ENCODE measurements around the gene ACOT9.

ACOT9 gene

DNA sequence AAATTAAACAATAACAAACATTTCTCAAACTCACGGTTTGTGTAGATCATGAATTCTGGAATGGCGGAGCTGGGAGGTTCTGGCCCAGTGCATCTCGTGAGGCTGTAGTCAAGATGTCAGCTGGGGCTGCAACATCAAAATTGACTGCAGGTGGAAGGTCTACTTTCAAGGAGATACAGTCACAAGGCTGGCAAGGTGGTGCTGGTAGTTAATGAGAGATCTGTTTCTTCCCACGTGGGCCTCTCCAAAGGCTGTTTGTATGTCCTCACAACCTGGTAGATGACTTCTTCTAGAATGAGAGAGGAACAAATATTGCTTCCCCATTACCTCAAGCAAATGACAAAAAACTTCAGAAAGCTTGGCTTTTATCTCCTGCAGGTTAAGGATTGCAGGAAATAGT, 83.7 kb downstream of the ACOT9 start:
- ChIA-PET POLR2A (no interaction called here), CTCF (no interaction called here)
- DNase-seq (ENCODE audit: extremely low spot score) = no peak
- TF ChIP-seq CTCF (IDR thresholded peaks at IDR 0.05; ENCODE audit: control extremely low read depth, extremely low read depth, low read depth, missing control alignments) = no peak

- POLR2A ChIA-PET = no interaction called here
- no peak for DNase-seq (ENCODE audit: extremely low spot score)
- CTCF ChIA-PET = no interaction called here
- TF ChIP-seq CTCF (IDR thresholded peaks at IDR 0.05; ENCODE audit: control extremely low read depth, extremely low read depth, low read depth, missing control alignments) = no peak
These were observed 86.4 kb downstream of the ACOT9 start for GRCh38 chrX:23656684-23657083.

- TF ChIP-seq CTCF (IDR thresholded peaks at IDR 0.05; ENCODE audit: control extremely low read depth, extremely low read depth, low read depth, missing control alignments) = no peak
- DNase-seq (ENCODE audit: extremely low spot score) = no peak
- ChIA-PET POLR2A (no interaction called here), CTCF (no interaction called here)
These were observed 87.0 kb downstream of the ACOT9 start for GRCh38 chrX:23656091-23656490.
